K562 (cell line): ENCODE results near the gene GCNT2. TPM values are rescaled to one million over a fixed set of nuclear protein-coding genes. Genes with fewer than 3 reads are reported as not detected.

Source experiments
- ATAC-seq: fragments of 200-7000 bp; cut with Tn5 transposase; 3 replicates; pipeline ENCODE4 v1.9.1; 2020; ENCODE audit warnings: moderate library complexity
- BruUV-seq: library from RNA; stranded (reverse); fragments of 400-500 nt; replicated peaks from 2 replicates; lab custom pipeline; 2021; lab: Mats Ljungman, UMichigan
- CTCF ChIA-PET: fragments of 300-600 bp; formaldehyde crosslinking; extraction: SDS; loops from one replicate; lab custom pipeline; 2021; ENCODE audit warnings: low intra/inter-chr PET ratio; lab: Yijun Ruan, JAX
- POLR2A ChIA-PET: fragments of 300-600, 350-650 bp; sonication (Branson Sonifier 250); formaldehyde crosslinking; extraction: SDS; loops from one replicate; lab custom pipeline; 2021; ENCODE audit warnings: antibody characterized with exemption, inconsistent platforms; lab: Yijun Ruan, JAX
- DNase-seq, 4 experiments: peaks; one replicate each; pipeline versions ENCODE4 v3.0.0 to v3.0.0-alpha.2; 2011 to 2018; ENCODE audit warnings: low spot score in 3 of 4, mixed read lengths in 3 of 4; ENCODE audit errors: extremely low read depth in 1 of 4
- FAIRE-seq: peaks from 2 replicates; lab custom pipeline; 2011; peaks lifted over from hg19 to GRCh38; lab: Jason Lieb, UNC
- H2AFZ ChIP-seq: 2 replicates; pipeline ENCODE4 v1.6.0; 2011; ENCODE audit warnings: low read depth, low read length, control low read depth, inconsistent platforms
- H3K27ac ChIP-seq: fragments of 200-600 bp; 3 replicates; pipeline ENCODE4 v1.8.0; 2011; ENCODE audit warnings: low read depth, mild to moderate bottlenecking, control low read depth, inconsistent platforms, low read length, moderate library complexity, mixed read lengths; ENCODE audit errors: extremely low read depth
- H3K27me3 ChIP-seq, 2 experiments: fragments of 300-600 bp in 1 of 2; 2 replicates in 1 of 2; 3 replicates in 1 of 2; pipeline versions ENCODE4 v1.6.0 to v1.8.0; 2011; ENCODE audit warnings: inconsistent platforms in 2 of 2, low read length in 2 of 2, mild to moderate bottlenecking in 1 of 2, mixed read lengths in 1 of 2, moderate library complexity in 1 of 2; ENCODE audit not compliant: control insufficient read depth in 2 of 2, insufficient read depth in 2 of 2
- H3K36me3 ChIP-seq: fragments of 300-600 bp; 3 replicates; pipeline ENCODE4 v1.8.0; 2011; ENCODE audit warnings: mild to moderate bottlenecking, low read length, inconsistent platforms; ENCODE audit not compliant: control insufficient read depth, insufficient read depth
- H3K4me1 ChIP-seq, 2 experiments: fragments of 200-600 bp in 1 of 2; replicated peaks in 1 of 2; 2 replicates in 1 of 2; 3 replicates in 1 of 2; pipeline versions ENCODE4 v1.5.1 to v1.8.0; 2011; ENCODE audit warnings: inconsistent platforms in 2 of 2, low read length in 2 of 2, mild to moderate bottlenecking in 1 of 2, mixed read lengths in 1 of 2, moderate library complexity in 1 of 2; ENCODE audit not compliant: control insufficient read depth in 2 of 2, insufficient read depth in 2 of 2
- H3K4me2 ChIP-seq: 2 replicates; pipeline ENCODE4 v1.6.1; 2011; ENCODE audit warnings: low read length, control low read depth, inconsistent platforms, mixed read lengths; ENCODE audit not compliant: insufficient read depth
- H3K4me3 ChIP-seq: fragments of 200-600 bp; sonication (generic), shearing (Covaris generic); 2 replicates; pipeline ENCODE4 v1.5.1; 2016; ENCODE audit warnings: control low read depth, inconsistent platforms
- H3K79me2 ChIP-seq: fragments of 200-600 bp; 3 replicates; pipeline ENCODE4 v1.8.0; 2011; ENCODE audit warnings: low read length, inconsistent platforms; ENCODE audit not compliant: control insufficient read depth, insufficient read depth
- H3K9ac ChIP-seq, 2 experiments: 2 replicates each; pipeline versions ENCODE4 v1.6.0 to v1.6.1; 2011; ENCODE audit warnings: low read depth in 2 of 2, low read length in 2 of 2, control low read depth in 1 of 2, inconsistent platforms in 1 of 2, mild to moderate bottlenecking in 1 of 2, mixed read lengths in 1 of 2; ENCODE audit not compliant: insufficient read depth in 1 of 2
- H3K9me1 ChIP-seq: one replicate; pipeline ENCODE4 v1.6.0; 2011; ENCODE audit warnings: inconsistent platforms, mild to moderate bottlenecking, low read length, moderate library complexity; ENCODE audit not compliant: control insufficient read depth, insufficient read depth
- H3K9me3 ChIP-seq: replicated peaks from 2 replicates; pipeline ENCODE4 v1.5.1; 2011; ENCODE audit warnings: low read depth, low read length, inconsistent platforms; ENCODE audit not compliant: control insufficient read depth, insufficient read depth
- H4K20me1 ChIP-seq: replicated peaks from 2 replicates; pipeline ENCODE4 v1.6.1; 2011; ENCODE audit warnings: low read length, inconsistent platforms, mixed read lengths; ENCODE audit not compliant: control insufficient read depth, insufficient read depth
- GTF2A2 ChIP-seq: IDR thresholded peaks from 2 replicates; pipeline ENCODE4 v1.6.1; 2016; ENCODE audit warnings: mild to moderate bottlenecking, missing genetic modification characterization, missing compliant biosample characterization
- HDAC3 ChIP-seq: fragments of 450-650 bp; IDR thresholded peaks from 2 replicates; pipeline ENCODE4 v1.6.1; 2018; ENCODE audit warnings: borderline replicate concordance, mild to moderate bottlenecking, moderate library complexity; ENCODE audit not compliant: partially characterized antibody
- NFE2 ChIP-seq: IDR thresholded peaks from 2 replicates; pipeline ENCODE4 v1.6.1; 2014; ENCODE audit warnings: antibody characterized with exemption, low read depth
- POLR3G ChIP-seq: IDR thresholded peaks from 2 replicates; pipeline ENCODE4 v1.6.1; 2011; ENCODE audit not compliant: insufficient read length, insufficient replicate concordance; ENCODE audit errors: extremely low read depth
- SAP30 ChIP-seq: fragments of 200-600 bp; sonication (generic); IDR thresholded peaks from 2 replicates; pipeline ENCODE4 v1.6.1; 2012; ENCODE audit warnings: borderline replicate concordance, low read depth, mild to moderate bottlenecking, moderate library complexity, low read length, control low read depth, inconsistent platforms; ENCODE audit not compliant: insufficient read depth, poor library complexity, severe bottlenecking
- TAF1 ChIP-seq: IDR thresholded peaks from 2 replicates; pipeline ENCODE4 v1.6.1; 2011; ENCODE audit warnings: mild to moderate bottlenecking, low read length, moderate library complexity; ENCODE audit not compliant: insufficient read depth, control insufficient read depth, severe bottlenecking; ENCODE audit errors: extremely low read depth
- THRB ChIP-seq: fragments of 450-650 bp; formaldehyde crosslinking; conservative IDR thresholded peaks from 2 replicates; pipeline ENCODE4 v1.4.0; 2022; ENCODE audit warnings: mild to moderate bottlenecking, missing genetic modification characterization
- ZFP36 ChIP-seq: fragments of 150-350 bp; IDR thresholded peaks from 2 replicates; pipeline ENCODE4 v1.6.1; 2018; ENCODE audit warnings: low read length, low read depth; ENCODE audit not compliant: partially characterized antibody
- ZNF274 ChIP-seq: IDR thresholded peaks from 2 replicates; pipeline ENCODE4 v1.6.1; 2011; ENCODE audit warnings: low read depth, mild to moderate bottlenecking, low read length, moderate library complexity, borderline replicate concordance
- ZNF316 ChIP-seq: fragments of 450-650 bp; IDR thresholded peaks from 2 replicates; pipeline ENCODE4 v1.6.1; 2016
- ZNF778 ChIP-seq: fragments of 450-650 bp; formaldehyde crosslinking; IDR thresholded peaks from 2 replicates; pipeline ENCODE4 v1.4.0; 2020; ENCODE audit warnings: mild to moderate bottlenecking, moderate library complexity
- WGBS: fragments of 100-300 bp; shearing (Covaris generic); methylation state at CpG from one replicate; pipeline ENCODE4 v1.1.6; 2016; ENCODE audit warnings: low coverage, mixed read lengths; ENCODE audit not compliant: insufficient coverage; ENCODE audit errors: missing lambda C conversion rate; 5-methylcytosine and 5-hydroxymethylcytosine counted together
- in situ Hi-C: fragments of 300-500 bp; cut with MboI; formaldehyde crosslinking; loops from 4 replicates; pipeline ENCODE4 v1.15.0; 2018; ENCODE audit warnings: inconsistent platforms, mixed read lengths
- intact Hi-C: fragments of 100-400 bp; cut with micrococcal nuclease; formaldehyde crosslinking; loops from 2 replicates; pipeline ENCODE4 v1.14.2; 2022
- polyA plus RNA-seq, 8 experiments: library from polyadenylated mRNA; depleted of rRNA in 4 of 8; stranded (reverse) in 5 of 8; unstranded in 3 of 8; fragments of >200 nt; fragmentation: Nextera tagmentation in 2 of 8; fragmentation: Illumina TruSeq in 1 of 8; extraction: Ambion mirVana in 2 of 8; extraction: Trizol in 1 of 8; gene quantifications; 2 replicates each; pipeline versions ENCODE4 v1.2.1 to v1.2.3, GENCODE V29; 2011 to 2014; ENCODE audit warnings: inconsistent platforms in 1 of 8, missing spikeins in 1 of 8
- total RNA-seq, 7 experiments: library from RNA; depleted of rRNA in 6 of 7; stranded (reverse); fragments of >200 nt in 6 of 7; fragmentation: Illumina TruSeq in 2 of 7; extraction: Trizol in 2 of 7; gene quantifications; 2 replicates each; pipeline versions ENCODE4 v1.2.1 to v1.2.3, GENCODE V29; 2011 to 2021; ENCODE audit warnings: low replicate concordance in 1 of 7

Gene GCNT2
- total and polyA plus RNA-seq, 9 of the 15 experiments (the other 6 are each of a cell fraction or from before 2014, with no cell fraction given), result 0.78 to 2.6 (median 1.6) TPM

- TF ChIP-seq GTF2A2 (no peak), THRB (CRISPR knock-in tag) (no peak), ZNF778 (CRISPR knock-in tag) (no peak), ZNF274 (no peak)
These were observed 10.4 kb downstream of the GCNT2 start (continued) for GRCh38 chr6:10531503-10531902.

DNA sequence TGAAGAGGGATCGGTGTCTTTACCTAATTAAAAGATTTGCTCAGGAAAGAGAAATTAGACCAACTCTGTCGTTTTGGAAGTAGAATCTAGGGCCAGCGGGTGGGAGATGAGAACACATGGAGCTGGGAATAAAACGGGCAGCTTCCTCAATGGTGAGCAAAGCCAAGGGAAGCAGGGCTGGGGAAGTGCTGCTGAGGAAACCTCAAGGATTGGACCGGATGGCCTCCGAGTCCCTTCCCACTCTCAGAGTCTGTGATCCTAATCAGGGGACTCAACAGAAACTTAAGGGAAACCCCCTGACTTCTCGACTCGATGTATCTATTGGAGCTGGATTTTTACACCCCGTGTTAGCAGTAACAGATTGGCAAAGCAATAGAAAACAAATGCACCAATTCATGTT, 10.8 kb downstream of the GCNT2 start:
- Histone ChIP-seq H3K4me1 (no peaks in the 10 kb centered on the region; a peak in 1 of 5 replicates), H3K27ac (no peak overlapping the region), H3K9me1 (no peaks in the 10 kb centered on the region), H4K20me1 (no peaks in the 10 kb centered on the region), H3K4me3 (no peak overlapping the region), H3K4me2 (no peak overlapping the region), H3K27me3 (0 out of 5 replicates have a peak, but pooled peaks cover 0 to 5% of the 10 kb centered on the region in 2 experiments), H3K79me2 (no peaks in the 10 kb centered on the region), H3K9me3 (no peaks in the 10 kb centered on the region), H2AFZ (no peak overlapping the region), H3K9ac (no peak overlapping the region), H3K36me3 (no peaks in the 10 kb centered on the region)
- 22% methylated on average over 9 of the region's 9 CpGs for WGBS
- POLR2A ChIA-PET, result interaction anchor here (1.2 kb wide), 1 partner anchor 11 kb away, joined by 3 read pairs; the partner anchor contains the start of gene GCNT2
- intact Hi-C loops, result no loop called here
- in situ Hi-C loops, result no loop called here
- ATAC-seq (no peak), FAIRE-seq (no peak), DNase-seq (no peak)
- BruUV-seq, result no TSS peak
- TF ChIP-seq ZFP36 (no peak), ZNF316 (no peak), NFE2 (no peak), TAF1 (no peak), SAP30 (no peak), HDAC3 (no peak), POLR3G (no peak)
- CTCF ChIA-PET, result no interaction called here
